Measurements from ENCODE around the gene TRIM17. TPM values are rescaled to one million over a fixed set of nuclear protein-coding genes. Genes with fewer than 3 reads are reported as not detected.

The TRIM17 gene
- polyA plus RNA-seq, 1 of the 3 experiments (the other 2 are of a cell fraction) = 1.6 TPM

DNA sequence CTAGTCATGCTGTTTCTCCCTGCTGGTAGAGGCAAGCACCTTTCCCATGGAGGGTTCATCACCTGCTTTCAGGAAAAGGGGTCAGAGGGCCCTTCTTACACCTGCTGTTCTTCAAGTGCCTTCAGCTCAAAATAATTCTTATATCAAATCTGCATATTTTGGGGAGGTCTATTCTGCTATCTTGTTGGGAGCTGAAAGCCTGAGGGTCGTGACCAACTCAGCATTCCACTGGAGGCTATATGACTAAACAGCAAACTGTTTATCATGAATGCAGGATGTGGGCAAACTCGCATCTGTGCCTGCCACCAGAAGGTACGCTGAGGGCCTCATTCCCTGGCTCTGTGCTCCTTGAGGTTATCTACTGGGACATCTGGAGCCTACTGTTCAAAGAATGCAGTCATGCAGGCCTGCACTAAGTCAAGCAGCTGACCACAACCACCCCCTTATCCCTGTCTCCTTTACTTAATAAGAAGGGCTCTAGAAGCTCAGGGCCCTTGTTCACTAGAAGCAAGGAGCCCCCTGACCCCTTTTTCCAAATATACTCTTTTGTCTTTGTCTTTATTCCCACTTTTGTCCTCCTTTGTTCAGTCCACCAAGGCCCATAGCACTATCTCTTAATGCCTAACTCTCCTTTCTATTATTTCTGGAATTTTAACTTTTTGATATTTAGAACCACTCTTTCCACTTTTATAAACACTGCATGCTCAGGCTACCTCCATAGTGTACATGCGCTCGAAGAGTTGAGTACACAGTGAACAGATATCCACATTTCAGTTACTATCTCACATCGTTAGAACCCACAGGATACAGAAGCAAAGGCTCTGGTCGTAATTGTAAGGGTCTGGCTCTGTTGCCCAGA is 4.5 kb upstream of the TRIM17 start:
- Histone ChIP-seq H3F3A (replicated peaks; ENCODE audit: insufficient read depth) (no peaks in the 10 kb centered on the region), H3K4me1 (ENCODE audit: control insufficient read depth in 1 of 2, insufficient read depth in 2 of 2, low read depth in 1 of 2, low read length in 1 of 2) (peaks cover 0 to 5% of the 10 kb centered on the region in 2 experiments; a peak in 2 of 4 replicates), H3K36me3 (replicated peaks in 1 of 2; ENCODE audit: control insufficient read depth in 1 of 2, insufficient read depth in 2 of 2, low read length in 1 of 2) (no peaks in the 10 kb centered on the region), H3K9ac (no peak overlapping the region), H3K4me2 (no peak overlapping the region), H3K4me3 (ENCODE audit: low read depth in 2 of 2, low read length in 1 of 2) (no peak overlapping the region), H3K9me2 (no peaks in the 10 kb centered on the region), H2AFZ (ENCODE audit: low read depth) (no peak overlapping the region), H3K9me3 (no peaks in the 10 kb centered on the region), H3K27ac (ENCODE audit: low read depth in 2 of 2, low read length in 1 of 2) (no peak overlapping the region), H4K20me1 (ENCODE audit: insufficient read depth) (no peaks in the 10 kb centered on the region), H3K79me2 (ENCODE audit: insufficient read depth) (no peaks in the 10 kb centered on the region), H3K27me3 (ENCODE audit: insufficient read depth) (no peaks in the 10 kb centered on the region)
- CTCF ChIA-PET = interaction anchor here (1.0 kb wide), 1 partner anchor 34 kb away, joined by 3 read pairs; no protein-coding TSS in a partner anchor
- WGBS (ENCODE audit: low lambda C conversion rate) = 69% methylated on average over 7 of the region's 7 CpGs
- POLR2A ChIA-PET = no interaction called here
- peak; percentile 71 for TF ChIP-seq TCF12 (IDR thresholded peaks at IDR 0.05)
- TF ChIP-seq RCOR1 (IDR thresholded peaks at IDR 0.05; ENCODE audit: low read length) = no peak
- DNase-seq = no peak

DNA sequence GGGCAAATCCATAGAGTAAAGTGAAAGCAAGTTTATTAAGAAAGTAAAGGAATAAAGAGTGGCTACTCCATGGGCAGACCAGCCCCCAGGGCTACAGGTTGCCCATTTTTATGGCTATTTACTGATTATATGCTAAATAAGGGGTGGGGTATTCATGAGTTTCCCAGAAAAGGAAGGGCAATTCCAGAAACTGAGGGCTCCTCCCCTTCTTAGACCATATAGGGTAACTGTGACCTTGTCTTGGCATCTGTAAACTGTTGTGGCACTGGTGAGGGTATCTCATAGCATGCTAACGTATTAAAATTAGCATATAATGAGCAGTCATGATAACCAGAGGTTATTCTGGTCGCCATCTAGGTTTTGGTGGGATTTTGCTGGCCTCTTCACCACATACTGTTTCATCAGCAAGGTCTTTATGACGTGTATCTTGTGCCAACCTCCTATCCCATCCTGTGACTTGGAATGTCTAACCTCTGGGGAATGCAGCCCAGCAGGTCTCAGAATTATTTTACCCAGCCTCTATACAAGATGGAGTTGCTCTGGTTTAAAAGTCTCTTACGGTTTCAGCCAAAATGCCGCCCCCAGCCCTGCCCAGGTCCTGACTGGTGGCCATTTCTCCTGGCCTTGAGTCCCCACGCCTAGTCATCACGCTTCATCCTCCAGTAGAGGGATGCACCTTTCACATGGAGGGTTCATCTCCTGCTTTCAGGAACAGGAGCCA is 982 bp upstream of the TRIM17 start:
- TF ChIP-seq NFIC (IDR thresholded peaks at IDR 0.05; ENCODE audit: borderline replicate concordance) = no peak
- TF ChIP-seq, protein P1, sequence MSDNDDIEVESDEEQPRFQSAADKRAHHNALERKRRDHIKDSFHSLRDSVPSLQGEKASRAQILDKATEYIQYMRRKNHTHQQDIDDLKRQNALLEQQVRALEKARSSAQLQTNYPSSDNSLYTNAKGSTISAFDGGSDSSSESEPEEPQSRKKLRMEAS (IDR thresholded peaks at IDR 0.05; ENCODE audit: low read depth) = no peak
- TF ChIP-seq, protein P2, sequence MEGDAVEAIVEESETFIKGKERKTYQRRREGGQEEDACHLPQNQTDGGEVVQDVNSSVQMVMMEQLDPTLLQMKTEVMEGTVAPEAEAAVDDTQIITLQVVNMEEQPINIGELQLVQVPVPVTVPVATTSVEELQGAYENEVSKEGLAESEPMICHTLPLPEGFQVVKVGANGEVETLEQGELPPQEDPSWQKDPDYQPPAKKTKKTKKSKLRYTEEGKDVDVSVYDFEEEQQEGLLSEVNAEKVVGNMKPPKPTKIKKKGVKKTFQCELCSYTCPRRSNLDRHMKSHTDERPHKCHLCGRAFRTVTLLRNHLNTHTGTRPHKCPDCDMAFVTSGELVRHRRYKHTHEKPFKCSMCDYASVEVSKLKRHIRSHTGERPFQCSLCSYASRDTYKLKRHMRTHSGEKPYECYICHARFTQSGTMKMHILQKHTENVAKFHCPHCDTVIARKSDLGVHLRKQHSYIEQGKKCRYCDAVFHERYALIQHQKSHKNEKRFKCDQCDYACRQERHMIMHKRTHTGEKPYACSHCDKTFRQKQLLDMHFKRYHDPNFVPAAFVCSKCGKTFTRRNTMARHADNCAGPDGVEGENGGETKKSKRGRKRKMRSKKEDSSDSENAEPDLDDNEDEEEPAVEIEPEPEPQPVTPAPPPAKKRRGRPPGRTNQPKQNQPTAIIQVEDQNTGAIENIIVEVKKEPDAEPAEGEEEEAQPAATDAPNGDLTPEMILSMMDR (IDR thresholded peaks at IDR 0.05) = no peak
- TF ChIP-seq TCF12 (IDR thresholded peaks at IDR 0.05) = no peak
- 90% methylated on average over 5 of the region's 7 CpGs for WGBS (ENCODE audit: low lambda C conversion rate)
- H3K9me2 ChIP-seq = no peaks in the 10 kb centered on the region
- no peaks in the 10 kb centered on the region for H3F3A ChIP-seq (replicated peaks; ENCODE audit: insufficient read depth)
- H3K4me3 ChIP-seq (ENCODE audit: low read depth in 2 of 2, low read length in 1 of 2) = no peak overlapping the region
- no peak for DNase-seq
- H3K79me2 ChIP-seq (ENCODE audit: insufficient read depth) = no peaks in the 10 kb centered on the region
- H3K4me2 ChIP-seq = no peak overlapping the region
- no peaks in the 10 kb centered on the region for H3K36me3 ChIP-seq (replicated peaks in 1 of 2; ENCODE audit: control insufficient read depth in 1 of 2, insufficient read depth in 2 of 2, low read length in 1 of 2)
- H4K20me1 ChIP-seq (ENCODE audit: insufficient read depth) = no peaks in the 10 kb centered on the region
- H3K27ac ChIP-seq (ENCODE audit: low read depth in 2 of 2, low read length in 1 of 2) = no peak overlapping the region
- H3K9ac ChIP-seq = no peak overlapping the region
- POLR2A ChIA-PET = no interaction called here
- no peak overlapping the region for H2AFZ ChIP-seq (ENCODE audit: low read depth)
- H3K4me1 ChIP-seq (ENCODE audit: control insufficient read depth in 1 of 2, insufficient read depth in 2 of 2, low read depth in 1 of 2, low read length in 1 of 2) = peaks cover 0 to 11% of the 10 kb centered on the region in 2 experiments; a peak in 2 of 4 replicates
- CTCF ChIA-PET = no interaction called here
- no peaks in the 10 kb centered on the region for H3K27me3 ChIP-seq (ENCODE audit: insufficient read depth)
- no peaks in the 10 kb centered on the region for H3K9me3 ChIP-seq

DNA sequence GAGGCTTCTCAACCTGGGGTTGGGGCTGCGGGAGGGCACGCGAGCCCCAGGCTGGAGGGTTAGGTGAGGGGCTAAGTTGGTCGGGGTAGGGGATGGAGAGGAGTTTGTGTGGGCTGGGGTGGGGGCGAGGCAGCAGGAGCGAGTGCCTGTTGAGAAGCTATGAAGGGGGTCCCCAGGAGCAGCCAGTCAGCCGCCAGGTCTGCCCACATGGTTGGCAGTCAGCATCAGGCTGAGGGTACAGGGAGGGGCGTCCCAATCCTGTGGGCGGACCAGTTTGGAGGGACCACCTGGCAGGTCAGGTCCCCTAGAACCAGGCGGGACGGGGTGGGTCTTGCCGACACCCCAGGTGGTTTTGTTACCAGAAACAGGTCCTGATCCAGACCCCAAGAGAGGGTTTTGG is 400 bp upstream of the TRIM17 start:
- Histone ChIP-seq H3K4me2 (no peak overlapping the region), H3K27me3 (ENCODE audit: insufficient read depth) (no peaks in the 10 kb centered on the region), H3K9me3 (no peaks in the 10 kb centered on the region), H3F3A (replicated peaks; ENCODE audit: insufficient read depth) (no peaks in the 10 kb centered on the region), H3K9ac (no peak overlapping the region), H3K27ac (ENCODE audit: low read depth in 2 of 2, low read length in 1 of 2) (no peak overlapping the region), H3K4me1 (ENCODE audit: control insufficient read depth in 1 of 2, insufficient read depth in 2 of 2, low read depth in 1 of 2, low read length in 1 of 2) (peaks cover 0 to 11% of the 10 kb centered on the region in 2 experiments; a peak in 2 of 4 replicates), H3K79me2 (ENCODE audit: insufficient read depth) (no peaks in the 10 kb centered on the region), H3K36me3 (replicated peaks in 1 of 2; ENCODE audit: control insufficient read depth in 1 of 2, insufficient read depth in 2 of 2, low read length in 1 of 2) (no peaks in the 10 kb centered on the region), H2AFZ (ENCODE audit: low read depth) (no peak overlapping the region), H3K4me3 (ENCODE audit: low read depth in 2 of 2, low read length in 1 of 2) (no peak overlapping the region), H3K9me2 (no peaks in the 10 kb centered on the region), H4K20me1 (ENCODE audit: insufficient read depth) (no peaks in the 10 kb centered on the region)
- POLR2A ChIA-PET = no interaction called here
- WGBS (ENCODE audit: low lambda C conversion rate) = 94% methylated on average over 9 of the region's 12 CpGs
- no peak for DNase-seq
- CTCF ChIA-PET = no interaction called here
- TF ChIP-seq NFIC (IDR thresholded peaks at IDR 0.05; ENCODE audit: borderline replicate concordance) (no peak), ELF1 (IDR thresholded peaks at IDR 0.05) (no peak), TAF1 (IDR thresholded peaks at IDR 0.05; ENCODE audit: borderline replicate concordance, low read depth, low read length) (no peak), TEAD4 (IDR thresholded peaks at IDR 0.05; ENCODE audit: borderline replicate concordance, insufficient read depth) (no peak), FOSL2 (IDR thresholded peaks at IDR 0.05; ENCODE audit: borderline replicate concordance, low read depth) (no peak), NRF1 (IDR thresholded peaks at IDR 0.05; ENCODE audit: low read depth, low read length) (no peak), POLR2AphosphoS5 (IDR thresholded peaks at IDR 0.05; ENCODE audit: low read depth, low read length) (no peak), PBX3 (IDR thresholded peaks at IDR 0.05) (no peak), EP300 (IDR thresholded peaks at IDR 0.05; ENCODE audit: borderline replicate concordance in 1 of 2, low read depth in 1 of 2, low read length in 1 of 2) (no peak), RCOR1 (IDR thresholded peaks at IDR 0.05; ENCODE audit: low read length) (no peak), TCF12 (IDR thresholded peaks at IDR 0.05) (no peak), CHD2 (IDR thresholded peaks at IDR 0.05; ENCODE audit: low read length, partially characterized antibody) (no peak)
- TF ChIP-seq, protein P2 (IDR thresholded peaks at IDR 0.05) = no peak
